ENCODE results near the gene TAOK2.

Gene TAOK2

DNA sequence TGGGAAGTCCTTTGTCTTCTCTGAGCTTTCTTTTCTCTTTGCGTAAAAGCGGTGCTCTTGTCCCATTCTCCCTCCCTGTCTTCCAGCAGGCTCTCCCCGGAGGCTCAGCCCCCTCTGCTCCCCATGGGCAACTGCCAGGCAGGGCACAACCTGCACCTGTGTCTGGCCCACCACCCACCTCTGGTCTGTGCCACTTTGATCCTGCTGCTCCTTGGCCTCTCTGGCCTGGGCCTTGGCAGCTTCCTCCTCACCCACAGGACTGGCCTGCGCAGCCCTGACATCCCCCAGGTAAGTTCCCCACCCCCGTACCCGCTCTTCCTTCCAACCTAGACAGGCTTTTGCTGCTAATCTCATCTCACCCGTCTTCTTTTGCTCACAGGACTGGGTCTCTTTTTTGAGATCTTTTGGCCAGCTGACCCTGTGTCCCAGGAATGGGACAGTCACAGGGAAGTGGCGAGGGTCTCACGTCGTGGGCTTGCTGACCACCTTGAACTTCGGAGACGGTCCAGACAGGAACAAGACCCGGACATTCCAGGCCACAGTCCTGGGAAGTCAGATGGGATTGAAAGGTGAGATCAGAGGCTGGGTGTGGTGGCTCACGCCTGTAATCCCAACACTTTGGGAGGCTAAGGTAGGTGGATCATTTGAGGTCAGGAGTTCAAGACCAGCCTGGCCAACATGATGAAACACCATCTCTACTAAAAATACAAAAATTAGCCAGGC lies 10.5 kb upstream of the TAOK2 start:
- DNase-seq = no peak

DNA sequence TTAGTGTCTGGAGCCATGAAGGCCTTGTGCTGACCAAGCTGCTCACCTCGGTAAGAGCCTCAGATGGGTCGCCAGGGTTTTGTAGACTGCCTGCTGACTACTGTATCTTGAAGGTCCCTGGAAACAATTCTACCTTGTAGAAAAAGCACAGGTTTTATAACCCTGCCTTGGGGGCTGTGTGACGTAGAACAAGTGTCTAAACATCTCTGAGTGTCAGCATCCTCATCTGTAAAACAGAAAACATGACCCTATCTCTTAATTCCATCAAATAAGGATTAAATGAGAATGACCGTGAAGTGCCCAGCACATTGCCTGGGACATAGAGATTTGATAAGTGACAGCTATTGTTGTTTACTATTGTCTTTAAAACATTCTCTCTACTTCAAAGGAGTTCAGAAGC lies 5.5 kb upstream of the TAOK2 start:
- no peak for DNase-seq

DNA sequence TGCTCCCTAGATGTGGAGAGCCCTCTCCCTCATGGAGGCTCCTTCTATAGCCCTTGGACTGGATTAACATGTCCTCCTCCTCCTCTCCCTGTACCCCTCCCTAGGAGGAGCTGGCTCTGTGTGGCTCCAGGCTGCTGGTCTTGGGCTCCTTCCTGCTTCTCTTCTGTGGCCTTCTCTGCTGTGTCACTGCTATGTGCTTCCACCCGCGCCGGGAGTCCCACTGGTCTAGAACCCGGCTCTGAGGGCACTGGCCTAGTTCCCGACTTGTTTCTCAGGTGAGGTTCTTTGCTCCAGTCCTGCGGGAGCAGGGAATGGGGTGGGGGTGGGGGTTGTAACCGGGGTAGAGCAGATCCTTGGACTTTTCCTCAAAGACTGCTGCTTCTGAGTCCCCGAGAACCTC lies 2.4 kb upstream of the TAOK2 start:
- DNase-seq = no peak

DNA sequence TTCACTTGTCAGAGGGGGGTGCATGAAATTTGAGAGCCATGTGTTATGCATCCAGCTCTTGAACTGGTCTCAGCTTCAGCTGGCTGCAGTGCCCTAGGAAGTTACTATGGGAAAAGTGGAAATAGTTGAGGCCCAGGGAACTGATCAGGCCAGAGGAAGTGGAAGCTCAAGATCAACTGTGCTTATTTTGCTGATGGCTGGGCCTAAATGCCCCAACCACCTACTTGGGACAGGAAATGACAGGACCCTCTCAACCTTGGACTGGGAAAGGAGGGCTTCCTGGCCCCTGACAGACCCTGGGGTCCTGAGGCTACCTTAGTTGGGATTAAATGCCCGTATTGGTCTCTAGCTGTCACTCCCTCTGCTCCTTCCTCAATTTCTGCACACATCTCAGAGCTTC lies 1.2 kb upstream of the TAOK2 start:
- no peak for DNase-seq

DNA sequence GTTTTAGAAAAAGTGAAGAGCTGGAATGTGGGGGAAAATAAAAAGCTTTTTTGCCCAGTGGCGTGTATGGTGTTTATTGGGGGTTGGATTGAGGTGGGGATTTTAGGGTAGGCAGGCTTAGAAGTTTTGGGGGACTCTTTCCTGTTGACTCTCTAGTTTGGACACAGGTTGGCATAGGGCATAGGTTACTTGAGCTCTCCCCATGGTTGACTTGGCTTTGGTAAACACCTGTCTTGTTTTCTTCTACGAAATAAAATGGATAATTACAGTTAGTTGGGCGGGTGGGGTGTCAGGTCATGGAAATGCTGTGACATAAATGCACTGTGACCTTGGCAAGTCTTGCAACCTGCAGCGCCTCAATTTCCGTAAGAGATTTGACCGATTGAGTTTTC lies 680 bp upstream of the TAOK2 start:
- DNase-seq = no peak

DNA sequence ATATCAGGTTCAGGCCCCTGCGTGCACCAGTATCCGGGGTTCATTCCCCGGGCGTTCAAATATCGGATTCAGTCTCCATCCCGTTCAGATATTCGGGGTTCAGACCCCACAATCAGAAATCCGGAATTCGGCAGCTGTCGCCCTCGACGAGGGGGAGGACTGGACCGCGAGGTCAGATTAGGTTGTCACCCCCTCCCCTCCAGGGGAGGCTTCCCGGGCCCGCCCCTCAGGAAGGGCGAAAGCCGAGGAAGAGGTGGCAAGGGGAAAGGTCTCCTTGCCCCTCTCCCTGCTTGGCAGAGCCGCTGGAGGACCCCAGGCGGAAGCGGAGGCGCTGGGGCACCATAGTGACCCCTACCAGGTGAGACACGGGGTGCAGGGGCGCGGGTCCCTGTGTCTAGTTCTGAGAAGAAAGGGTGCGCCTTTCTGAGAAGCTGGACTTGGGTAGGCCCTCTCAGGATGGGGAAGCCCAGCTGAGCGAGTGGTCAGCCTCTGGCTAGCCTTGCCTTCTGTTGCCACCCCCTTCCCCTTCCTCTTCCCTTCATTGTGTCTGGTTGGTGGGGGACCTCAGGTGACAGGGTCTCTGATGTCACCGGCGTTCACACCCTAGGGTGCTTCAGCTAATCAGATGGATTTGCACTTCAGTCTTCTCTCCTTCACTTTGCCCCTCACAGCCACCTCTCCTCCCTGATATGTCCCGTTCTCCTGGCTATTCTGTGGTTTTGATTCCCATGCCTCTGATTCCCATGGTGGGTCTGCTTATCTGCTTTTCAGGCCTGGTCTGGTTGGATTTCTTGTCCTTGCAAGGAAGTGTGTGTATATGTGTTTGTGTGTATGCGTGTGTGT lies 844 bp downstream of the TAOK2 start:
- no peak for DNase-seq

DNA sequence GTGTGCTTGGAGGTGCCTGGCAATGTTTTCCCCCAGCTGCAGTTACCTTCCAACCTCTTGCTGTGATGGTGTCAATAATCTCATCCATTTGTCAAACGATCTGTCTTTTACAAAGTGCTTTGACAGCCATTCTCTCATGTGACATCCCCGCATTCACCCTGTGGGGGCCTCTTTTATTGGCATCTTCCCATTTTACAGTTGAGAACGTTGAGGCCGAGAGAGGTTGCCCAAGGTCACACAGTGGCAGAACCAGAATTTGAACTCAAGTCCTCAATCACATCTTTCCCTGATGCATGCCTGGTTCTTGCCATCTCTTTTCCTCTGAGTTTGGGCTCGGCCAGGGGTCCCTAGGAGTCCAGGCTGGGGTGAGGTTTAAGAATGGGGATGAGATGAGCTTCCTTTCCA lies 1.5 kb downstream of the TAOK2 start:
- no peak for DNase-seq

DNA sequence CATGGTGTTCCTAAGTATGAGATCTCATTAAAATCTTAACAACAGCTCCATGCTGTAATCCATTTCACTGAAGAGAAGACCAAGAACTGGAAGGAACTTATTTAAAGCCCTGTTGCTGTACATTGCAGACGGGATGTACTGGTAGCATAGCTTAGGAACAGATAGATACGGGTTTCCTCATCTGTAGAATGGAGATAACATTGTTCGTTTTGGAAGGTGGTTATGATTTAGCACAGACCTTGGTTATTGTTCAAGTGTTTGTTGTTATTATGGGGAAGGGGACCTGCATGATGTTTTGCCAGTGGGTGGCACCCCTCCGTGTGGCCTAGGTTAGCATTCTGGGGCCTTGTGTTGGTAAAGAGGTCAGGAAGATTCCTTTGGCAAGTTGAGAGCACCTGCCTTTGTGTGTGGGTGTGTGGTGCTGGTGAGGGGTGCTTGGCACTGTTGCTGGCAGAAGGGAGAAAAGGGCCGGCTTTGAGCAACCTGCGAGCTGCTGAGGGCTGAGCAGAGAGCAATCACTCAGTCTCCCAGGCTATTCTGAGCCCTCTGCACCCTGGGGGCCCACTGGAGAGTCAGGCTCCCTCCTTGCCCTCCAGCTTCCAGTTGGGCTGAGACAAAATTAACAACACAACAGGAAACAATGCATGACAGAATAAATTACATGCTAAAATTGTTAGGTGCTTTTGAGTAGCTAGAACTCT lies 2.3 kb downstream of the TAOK2 start:
- DNase-seq = no peak

DNA sequence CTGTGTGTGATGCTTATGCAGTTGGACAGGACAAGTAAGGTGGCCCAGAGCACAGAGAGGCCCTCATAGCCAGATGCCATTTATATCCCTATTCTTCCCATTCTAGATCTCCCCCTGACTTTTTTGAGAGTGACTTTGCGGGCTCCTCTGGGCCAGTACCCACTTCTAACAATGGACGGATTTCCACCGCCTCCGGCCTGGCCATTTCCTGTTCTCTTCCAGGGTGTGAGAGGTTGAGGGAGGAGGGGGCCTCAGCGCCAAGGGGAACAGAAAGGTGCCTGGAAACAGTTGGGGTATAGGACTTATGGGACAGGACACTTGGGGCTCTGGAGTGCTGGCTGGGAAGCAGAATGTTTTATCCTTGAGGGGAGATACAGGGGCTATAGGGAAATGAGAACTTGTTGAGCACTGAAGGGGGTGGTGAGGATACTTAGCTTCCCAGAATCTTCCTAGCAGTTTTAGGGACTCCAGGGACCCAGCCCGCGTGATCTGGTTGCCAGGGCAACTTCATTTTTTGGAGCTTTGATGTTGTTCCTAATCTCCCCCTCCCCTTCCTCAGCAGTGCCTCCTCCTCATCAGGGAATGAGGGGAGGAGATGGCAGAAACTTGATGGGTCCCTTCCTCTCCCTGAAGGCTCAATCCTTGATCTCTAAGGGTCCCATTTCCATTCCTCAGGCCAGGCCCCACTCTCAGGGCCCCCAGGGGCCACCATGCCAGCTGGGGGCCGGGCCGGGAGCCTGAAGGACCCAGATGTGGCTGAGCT lies 3.6 kb downstream of the TAOK2 start:
- no peak for DNase-seq

DNA sequence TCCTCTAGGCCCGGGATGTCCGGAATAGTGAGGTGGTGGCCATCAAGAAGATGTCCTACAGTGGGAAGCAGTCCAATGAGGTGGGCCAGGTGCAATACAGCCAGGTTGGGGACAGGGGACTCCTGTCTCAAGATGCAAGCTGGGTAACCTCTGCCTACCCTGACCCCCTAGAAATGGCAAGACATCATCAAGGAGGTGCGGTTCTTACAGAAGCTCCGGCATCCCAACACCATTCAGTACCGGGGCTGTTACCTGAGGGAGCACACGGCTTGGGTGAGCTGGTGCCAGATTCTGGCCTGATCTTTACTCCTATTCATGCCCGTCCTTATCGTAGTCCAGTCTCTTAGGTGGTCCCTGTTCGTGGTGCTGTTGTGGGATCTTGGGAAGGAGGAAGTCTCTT lies 4.4 kb downstream of the TAOK2 start:
- DNase-seq = no peak

DNA sequence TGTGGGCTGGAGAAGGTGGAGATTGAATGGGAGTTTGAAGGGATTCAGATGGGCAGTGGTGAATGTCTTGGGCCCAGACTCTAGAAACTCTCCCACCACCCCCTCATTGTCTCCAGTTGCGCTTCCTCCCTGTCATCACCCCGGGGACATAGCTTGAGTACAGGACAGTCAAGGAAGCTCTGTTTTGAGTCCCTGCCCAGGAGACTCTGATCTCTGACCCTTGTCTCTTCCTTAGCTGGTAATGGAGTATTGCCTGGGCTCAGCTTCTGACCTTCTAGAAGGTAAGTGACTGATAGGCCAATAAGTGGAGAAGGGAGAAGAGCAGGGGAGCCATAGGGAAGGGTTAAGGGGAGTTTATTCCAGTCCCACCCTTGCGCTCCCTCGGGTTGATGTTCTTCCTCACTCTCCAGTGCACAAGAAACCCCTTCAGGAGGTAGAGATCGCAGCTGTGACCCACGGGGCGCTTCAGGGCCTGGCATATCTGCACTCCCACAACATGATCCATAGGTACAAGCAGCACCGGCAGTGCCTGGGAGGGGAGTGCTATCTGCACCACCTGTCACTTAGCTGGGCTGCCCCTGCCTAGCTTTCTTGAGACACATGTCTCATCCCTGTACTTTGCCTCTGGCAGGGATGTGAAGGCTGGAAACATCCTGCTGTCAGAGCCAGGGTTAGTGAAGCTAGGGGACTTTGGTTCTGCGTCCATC lies 5.0 kb downstream of the TAOK2 start:
- DNase-seq = no peak

DNA sequence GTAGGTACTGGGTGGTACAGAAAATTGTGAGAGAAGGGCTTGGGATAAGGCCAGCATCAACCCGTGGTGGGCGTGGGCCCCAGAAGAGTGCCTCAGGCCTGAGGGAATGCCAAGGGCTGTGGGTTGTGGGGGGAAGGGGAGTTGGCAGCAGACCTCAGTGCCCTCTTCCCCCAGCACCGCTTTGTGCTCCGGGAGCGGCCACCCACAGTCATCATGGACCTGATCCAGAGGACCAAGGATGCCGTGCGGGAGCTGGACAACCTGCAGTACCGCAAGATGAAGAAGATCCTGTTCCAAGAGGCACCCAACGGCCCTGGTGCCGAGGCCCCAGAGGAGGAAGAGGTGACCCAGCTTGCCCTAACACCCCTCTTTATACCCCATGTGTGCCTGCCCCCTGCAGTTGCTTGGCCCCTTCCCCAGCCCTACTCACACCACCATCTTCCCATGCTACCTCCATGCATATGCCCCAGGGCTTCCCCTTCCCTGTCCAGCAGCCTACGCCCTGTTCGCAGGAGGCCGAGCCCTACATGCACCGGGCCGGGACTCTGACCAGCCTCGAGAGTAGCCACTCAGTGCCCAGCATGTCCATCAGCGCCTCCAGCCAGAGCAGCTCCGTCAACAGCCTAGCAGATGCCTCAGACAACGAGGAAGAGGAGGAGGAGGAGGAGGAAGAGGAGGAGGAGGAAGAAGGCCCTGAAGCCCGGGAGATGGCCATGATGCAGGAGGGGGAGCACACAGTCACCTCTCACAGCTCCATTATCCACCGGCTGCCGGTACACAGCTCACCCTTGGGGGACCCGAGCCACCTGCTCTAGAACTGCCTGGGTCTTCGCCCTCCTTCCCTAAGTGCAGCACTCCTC lies 9.1 kb downstream of the TAOK2 start:
- no peak for DNase-seq

DNA sequence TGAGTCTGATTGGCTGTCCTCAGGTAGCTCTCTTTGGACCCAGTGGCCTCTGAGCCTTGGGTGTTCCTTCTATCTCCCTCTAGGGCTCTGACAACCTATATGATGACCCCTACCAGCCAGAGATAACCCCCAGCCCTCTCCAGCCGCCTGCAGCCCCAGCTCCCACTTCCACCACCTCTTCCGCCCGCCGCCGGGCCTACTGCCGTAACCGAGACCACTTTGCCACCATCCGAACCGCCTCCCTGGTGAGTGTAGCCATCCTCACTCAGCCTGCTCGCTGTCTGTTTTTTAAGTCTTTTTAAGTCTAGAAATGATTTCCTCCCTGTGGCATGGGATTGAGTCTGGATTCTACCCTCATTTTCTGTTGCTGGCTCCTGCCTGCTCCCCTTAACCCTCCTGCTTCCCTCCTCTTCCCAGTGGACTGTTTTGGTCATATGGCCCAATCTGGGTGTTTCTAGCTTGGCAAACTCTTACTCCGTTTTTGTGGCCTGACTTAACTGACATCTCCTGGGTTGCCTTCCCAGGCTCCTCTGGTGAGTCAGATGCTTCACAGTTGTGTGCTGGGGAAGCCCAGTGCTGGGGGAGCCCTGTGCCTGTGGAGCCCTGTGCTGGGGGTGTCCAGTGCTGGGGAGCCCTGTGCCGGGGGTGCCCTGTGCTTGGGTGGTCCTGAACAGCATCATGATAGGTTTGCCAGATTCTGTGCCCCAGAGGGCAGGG lies 9.9 kb downstream of the TAOK2 start:
- DNase-seq = no peak

DNA sequence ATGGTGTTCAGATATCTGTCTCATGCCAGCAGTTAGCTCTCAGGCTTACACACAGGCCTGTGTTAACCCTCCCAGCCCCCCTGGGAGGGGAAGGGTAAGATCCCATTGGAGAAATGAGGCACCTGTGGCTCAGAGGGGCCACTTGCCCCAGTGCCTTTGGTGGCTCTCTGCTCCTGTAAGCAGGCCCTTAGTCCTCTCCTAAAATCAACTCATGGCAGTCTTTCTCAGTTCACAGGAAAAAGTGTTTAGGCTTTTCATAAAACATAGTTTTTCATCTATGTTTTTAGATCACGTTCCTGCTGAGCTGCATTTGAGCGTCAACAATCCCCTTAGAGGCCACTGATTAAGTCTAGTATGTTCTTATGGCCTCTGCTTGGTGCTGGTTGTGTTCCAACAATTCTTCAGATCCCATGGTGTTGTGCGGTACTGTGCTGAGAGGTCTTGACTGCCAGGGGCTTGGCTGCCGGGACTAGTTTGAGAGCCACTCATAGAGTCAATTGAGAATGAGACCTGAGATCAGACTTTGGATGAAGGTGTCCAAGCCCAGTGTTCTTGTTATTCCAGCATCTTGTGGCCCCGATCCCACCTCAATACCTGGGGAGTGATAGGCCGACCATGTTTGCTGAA lies 10.6 kb downstream of the TAOK2 start:
- DNase-seq = no peak

DNA sequence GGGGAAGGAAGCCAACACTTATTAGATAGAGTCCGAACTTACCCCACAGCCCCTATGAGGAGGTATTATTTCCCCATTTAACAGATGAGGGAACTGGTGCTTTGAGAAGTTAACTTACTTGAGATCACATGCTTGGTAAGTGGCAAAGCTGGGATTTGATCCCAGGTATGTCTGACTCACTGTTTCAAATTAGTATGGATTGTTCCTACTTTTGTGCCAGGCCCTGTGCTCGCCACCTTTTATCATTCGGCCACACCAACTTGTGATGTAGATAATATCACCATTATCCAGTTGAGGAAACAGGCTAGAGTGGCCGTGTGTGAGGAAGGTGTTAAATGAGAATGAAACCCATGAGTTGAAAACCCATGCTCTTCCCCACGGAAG lies 11.1 kb downstream of the TAOK2 start:
- no peak for DNase-seq

DNA sequence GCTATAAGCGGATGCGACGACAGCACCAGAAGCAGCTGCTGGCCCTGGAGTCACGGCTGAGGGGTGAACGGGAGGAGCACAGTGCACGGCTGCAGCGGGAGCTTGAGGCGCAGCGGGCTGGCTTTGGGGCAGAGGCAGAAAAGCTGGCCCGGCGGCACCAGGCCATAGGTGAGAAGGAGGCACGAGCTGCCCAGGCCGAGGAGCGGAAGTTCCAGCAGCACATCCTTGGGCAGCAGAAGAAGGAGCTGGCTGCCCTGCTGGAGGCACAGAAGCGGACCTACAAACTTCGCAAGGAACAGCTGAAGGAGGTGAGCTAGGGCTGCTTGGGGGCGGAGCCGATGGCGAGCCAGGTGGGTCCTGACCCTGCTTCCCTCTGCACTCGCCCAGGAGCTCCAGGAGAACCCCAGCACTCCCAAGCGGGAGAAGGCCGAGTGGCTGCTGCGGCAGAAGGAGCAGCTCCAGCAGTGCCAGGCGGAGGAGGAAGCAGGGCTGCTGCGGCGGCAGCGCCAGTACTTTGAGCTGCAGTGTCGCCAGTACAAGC lies 11.7 kb downstream of the TAOK2 start:
- DNase-seq = no peak

DNA sequence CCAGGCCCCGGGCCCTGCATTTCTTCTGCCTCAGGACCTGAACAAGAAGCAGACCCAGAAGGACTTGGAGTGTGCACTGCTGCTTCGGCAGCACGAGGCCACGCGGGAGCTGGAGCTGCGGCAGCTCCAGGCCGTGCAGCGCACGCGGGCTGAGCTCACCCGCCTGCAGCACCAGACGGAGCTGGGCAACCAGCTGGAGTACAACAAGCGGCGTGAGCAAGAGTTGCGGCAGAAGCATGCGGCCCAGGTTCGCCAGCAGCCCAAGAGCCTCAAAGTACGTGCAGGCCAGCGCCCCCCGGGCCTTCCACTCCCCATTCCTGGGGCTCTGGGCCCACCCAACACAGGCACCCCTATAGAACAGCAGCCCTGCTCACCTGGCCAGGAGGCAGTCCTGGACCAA lies 12.6 kb downstream of the TAOK2 start:
- DNase-seq = no peak

DNA sequence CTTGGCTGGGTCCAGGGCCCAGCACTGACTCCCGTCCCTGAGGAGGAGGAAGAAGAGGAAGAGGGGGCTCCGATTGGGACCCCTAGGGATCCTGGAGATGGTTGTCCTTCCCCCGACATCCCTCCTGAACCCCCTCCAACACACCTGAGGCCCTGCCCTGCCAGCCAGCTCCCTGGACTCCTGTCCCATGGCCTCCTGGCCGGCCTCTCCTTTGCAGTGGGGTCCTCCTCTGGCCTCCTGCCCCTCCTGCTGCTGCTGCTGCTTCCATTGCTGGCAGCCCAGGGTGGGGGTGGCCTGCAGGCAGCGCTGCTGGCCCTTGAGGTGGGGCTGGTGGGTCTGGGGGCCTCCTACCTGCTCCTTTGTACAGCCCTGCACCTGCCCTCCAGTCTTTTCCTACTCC lies 13.3 kb downstream of the TAOK2 start:
- DNase-seq = no peak

DNA sequence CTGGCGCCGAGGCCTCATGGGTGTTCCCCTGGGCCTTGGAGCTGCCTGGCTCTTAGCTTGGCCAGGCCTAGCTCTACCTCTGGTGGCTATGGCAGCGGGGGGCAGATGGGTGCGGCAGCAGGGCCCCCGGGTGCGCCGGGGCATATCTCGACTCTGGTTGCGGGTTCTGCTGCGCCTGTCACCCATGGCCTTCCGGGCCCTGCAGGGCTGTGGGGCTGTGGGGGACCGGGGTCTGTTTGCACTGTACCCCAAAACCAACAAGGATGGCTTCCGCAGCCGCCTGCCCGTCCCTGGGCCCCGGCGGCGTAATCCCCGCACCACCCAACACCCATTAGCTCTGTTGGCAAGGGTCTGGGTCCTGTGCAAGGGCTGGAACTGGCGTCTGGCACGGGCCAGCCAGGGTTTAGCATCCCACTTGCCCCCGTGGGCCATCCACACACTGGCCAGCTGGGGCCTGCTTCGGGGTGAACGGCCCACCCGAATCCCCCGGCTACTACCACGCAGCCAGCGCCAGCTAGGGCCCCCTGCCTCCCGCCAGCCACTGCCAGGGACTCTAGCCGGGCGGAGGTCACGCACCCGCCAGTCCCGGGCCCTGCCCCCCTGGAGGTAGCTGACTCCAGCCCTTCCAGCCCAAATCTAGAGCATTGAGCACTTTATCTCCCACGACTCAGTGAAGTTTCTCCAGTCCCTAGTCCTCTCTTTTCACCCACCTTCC lies 13.9 kb downstream of the TAOK2 start:
- DNase-seq = no peak

Data from SHP77 treated with DMSO at 0.1 percent for 48 hours (cell line).